Upper lobe of right lung (tissue), 1 donor: ENCODE data around the gene TAAR1. TPM values are rescaled to one million over a fixed set of nuclear protein-coding genes. Genes with fewer than 3 reads are reported as not detected.
A peak's percentile ranks its signal among the peaks of the same experiment; 100 is the strongest.
"Not testable (repeated sequence)": the region's sequence is repeated elsewhere in the genome, so short reads cannot be mapped to it uniquely, and the experiment has no call there.

Experiments used
- ATAC-seq: fragments of 200-7000 bp; cut with Tn5 transposase; one replicate; pipeline ENCODE4 v1.9.1; 2020; ENCODE audit warnings: mild to moderate bottlenecking, moderate library complexity
- DNase-seq: peaks from one replicate; pipeline ENCODE4 v3.0.0-alpha.2; 2020
- H3K27ac ChIP-seq: fragments of 200-600 bp; one replicate; pipeline ENCODE4 v1.8.0; 2022
- H3K27me3 ChIP-seq: fragments of 200-600 bp; one replicate; pipeline ENCODE4 v1.8.0; 2022; ENCODE audit warnings: mild to moderate bottlenecking
- H3K36me3 ChIP-seq: fragments of 200-600 bp; one replicate; pipeline ENCODE4 v1.8.0; 2022
- H3K4me1 ChIP-seq: fragments of 200-600 bp; one replicate; pipeline ENCODE4 v1.8.0; 2022
- H3K4me3 ChIP-seq: fragments of 200-600 bp; one replicate; pipeline ENCODE4 v1.8.0; 2022; ENCODE audit warnings: mild to moderate bottlenecking
- H3K9me3 ChIP-seq: fragments of 200-600 bp; one replicate; pipeline ENCODE4 v1.8.0; 2022
- intact Hi-C: fragments of 100-400 bp; cut with DNase I; formaldehyde crosslinking; loops from one replicate; pipeline ENCODE4 v1.11.0; 2022
- total RNA-seq: library from RNA; stranded (reverse); fragmentation: NEBNext Ultra II Directional; extraction: Animal tissue kit (Norgen Biotek cat#: 25700); gene quantifications from one replicate; pipeline ENCODE4 v1.2.1, GENCODE V29; 2021
- TF ChIP-seq, protein P1 (sequence below): fragments of 200-600 bp; IDR thresholded peaks from one replicate; pipeline ENCODE4 v1.8.0; 2022; ENCODE audit warnings: antibody characterized with exemption
- donor health status: DM: no; HTN: yes; CAD: no; lungs with severe emphysema.

Gene TAAR1
- total RNA-seq, 1 donor from 2014 or later, result not detected

DNA sequence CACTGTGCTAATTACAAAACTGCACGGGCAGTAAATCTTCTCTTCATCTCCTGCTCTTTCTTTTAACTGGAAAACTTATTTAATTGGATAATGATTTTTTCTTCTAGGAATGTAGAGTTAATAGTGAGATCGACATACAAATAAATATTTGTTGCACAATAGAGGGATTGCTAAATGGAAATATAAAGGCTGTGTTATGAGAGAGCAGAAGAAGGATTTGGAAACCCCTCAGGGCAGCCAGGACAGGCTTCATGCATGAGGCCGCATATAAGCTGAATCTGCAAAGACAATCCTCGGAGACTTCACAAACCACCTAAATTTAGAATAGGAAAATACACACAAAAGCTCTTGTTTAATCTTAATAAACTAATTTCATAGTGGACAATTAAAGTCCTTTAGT lies 2.9 kb upstream of the TAAR1 start:
- H3K4me1 ChIP-seq, result no peaks in the 10 kb centered on the region

DNA sequence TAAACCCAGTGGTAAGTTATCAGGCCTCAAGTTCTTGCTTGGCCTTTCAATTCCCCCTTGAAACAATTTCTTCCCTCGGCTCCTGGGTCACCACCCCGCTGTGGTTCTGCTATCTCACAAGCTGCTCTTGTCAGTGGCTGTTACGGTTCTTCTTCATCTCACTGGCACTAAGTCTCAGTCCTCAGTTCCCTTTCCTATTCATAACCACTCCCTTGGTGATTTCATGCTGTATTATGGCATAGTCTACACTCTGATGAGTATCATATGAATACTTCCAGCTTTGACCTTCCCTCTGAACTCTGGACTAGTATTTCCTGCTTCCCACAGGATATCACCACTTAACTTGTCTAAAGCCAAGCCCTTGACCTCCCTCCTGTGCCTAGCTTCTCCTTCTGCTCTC lies 7.9 kb downstream of the TAAR1 start:
- H3K36me3 ChIP-seq, result no peaks in the 10 kb centered on the region
- TF ChIP-seq, protein P1, sequence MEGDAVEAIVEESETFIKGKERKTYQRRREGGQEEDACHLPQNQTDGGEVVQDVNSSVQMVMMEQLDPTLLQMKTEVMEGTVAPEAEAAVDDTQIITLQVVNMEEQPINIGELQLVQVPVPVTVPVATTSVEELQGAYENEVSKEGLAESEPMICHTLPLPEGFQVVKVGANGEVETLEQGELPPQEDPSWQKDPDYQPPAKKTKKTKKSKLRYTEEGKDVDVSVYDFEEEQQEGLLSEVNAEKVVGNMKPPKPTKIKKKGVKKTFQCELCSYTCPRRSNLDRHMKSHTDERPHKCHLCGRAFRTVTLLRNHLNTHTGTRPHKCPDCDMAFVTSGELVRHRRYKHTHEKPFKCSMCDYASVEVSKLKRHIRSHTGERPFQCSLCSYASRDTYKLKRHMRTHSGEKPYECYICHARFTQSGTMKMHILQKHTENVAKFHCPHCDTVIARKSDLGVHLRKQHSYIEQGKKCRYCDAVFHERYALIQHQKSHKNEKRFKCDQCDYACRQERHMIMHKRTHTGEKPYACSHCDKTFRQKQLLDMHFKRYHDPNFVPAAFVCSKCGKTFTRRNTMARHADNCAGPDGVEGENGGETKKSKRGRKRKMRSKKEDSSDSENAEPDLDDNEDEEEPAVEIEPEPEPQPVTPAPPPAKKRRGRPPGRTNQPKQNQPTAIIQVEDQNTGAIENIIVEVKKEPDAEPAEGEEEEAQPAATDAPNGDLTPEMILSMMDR, result no peak
- intact Hi-C loops, result no loop called here
- no peaks in the 10 kb centered on the region for H3K9me3 ChIP-seq
- H3K27ac ChIP-seq, result no peak overlapping the region
- H3K4me1 ChIP-seq, result no peaks in the 10 kb centered on the region
- no peak for DNase-seq
- no peak overlapping the region for H3K4me3 ChIP-seq
- H3K27me3 ChIP-seq, result no peaks in the 10 kb centered on the region
- peak; percentile 93 for ATAC-seq

More for the DNA sequence above, 2.9 kb upstream of the TAAR1 start:
- TF ChIP-seq, protein P1, result no peak
- intact Hi-C loops, result no loop called here
- no peak for ATAC-seq
- Histone ChIP-seq H3K27me3 (no peaks in the 10 kb centered on the region), H3K27ac (no peak overlapping the region), H3K36me3 (no peaks in the 10 kb centered on the region), H3K4me3 (no peak overlapping the region), H3K9me3 (no peaks in the 10 kb centered on the region)
- no peak for DNase-seq

DNA sequence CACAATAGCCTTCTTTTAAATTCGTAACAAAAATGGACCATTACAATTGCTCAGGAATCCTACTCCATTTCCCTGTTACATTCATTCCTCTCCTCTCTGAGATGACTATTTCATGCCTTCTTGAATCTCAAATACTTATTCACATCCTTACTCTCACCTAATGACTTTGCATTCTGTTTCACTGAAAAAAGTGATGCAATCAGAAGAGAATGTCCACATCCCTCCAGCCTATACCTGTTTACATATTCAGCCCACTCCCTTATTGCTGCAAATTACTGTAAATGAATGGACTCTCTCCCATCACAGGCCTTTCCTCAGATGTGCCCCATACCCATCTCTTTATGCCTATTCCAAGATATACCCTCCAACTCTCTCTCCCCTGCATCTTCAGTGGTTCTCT lies 8.6 kb downstream of the TAAR1 start:
- TF ChIP-seq, protein P1, result no peak
- intact Hi-C loops, result no loop called here
- Histone ChIP-seq H3K27me3 (no peaks in the 10 kb centered on the region), H3K9me3 (no peaks in the 10 kb centered on the region), H3K4me1 (no peaks in the 10 kb centered on the region), H3K27ac (no peak overlapping the region), H3K36me3 (no peaks in the 10 kb centered on the region), H3K4me3 (no peak overlapping the region)
- ATAC-seq (no peak), DNase-seq (no peak)

DNA sequence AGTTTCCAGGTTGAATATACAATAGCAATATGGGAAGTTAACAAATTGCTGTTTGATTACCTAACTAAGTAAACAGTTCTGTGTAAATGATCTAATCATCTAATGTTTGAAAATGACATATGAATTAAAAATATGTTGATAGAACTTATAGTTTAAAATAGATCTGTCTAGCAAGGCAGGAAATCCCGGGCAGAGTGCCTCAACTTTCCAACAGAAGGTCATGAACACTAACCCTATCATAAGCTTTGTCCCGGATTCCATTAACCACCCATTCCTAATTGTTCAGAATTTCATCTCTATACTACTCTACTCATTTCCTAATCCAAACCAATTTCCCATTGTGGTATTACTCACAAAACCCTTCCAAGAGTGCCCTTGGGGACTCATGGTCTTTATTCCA lies 10.2 kb downstream of the TAAR1 start:
- DNase-seq (no peak), ATAC-seq (no peak)
- Histone ChIP-seq H3K9me3 (no peaks in the 10 kb centered on the region), H3K4me1 (no peaks in the 10 kb centered on the region), H3K4me3 (no peak overlapping the region), H3K36me3 (no peaks in the 10 kb centered on the region), H3K27ac (no peak overlapping the region), H3K27me3 (no peaks in the 10 kb centered on the region)
- TF ChIP-seq, protein P1, result no peak
- intact Hi-C loops, result no loop called here

- no peak overlapping the region for H3K4me3 ChIP-seq
- H3K27me3 ChIP-seq, result no peaks in the 10 kb centered on the region
- H3K36me3 ChIP-seq, result no peaks in the 10 kb centered on the region
- ATAC-seq (no peak), DNase-seq (no peak)
- no peak overlapping the region for H3K27ac ChIP-seq
- intact Hi-C loops, result no loop called here
- no peaks in the 10 kb centered on the region for H3K4me1 ChIP-seq
- TF ChIP-seq, protein P1, result no peak
- H3K9me3 ChIP-seq, result no peaks in the 10 kb centered on the region
These were observed 10.6 kb downstream of the TAAR1 start for GRCh38 chr6:132648356-132648755.

- TF ChIP-seq, protein P1, result no peak
- ATAC-seq (no peak), DNase-seq (no peak)
- no peak overlapping the region for H3K4me3 ChIP-seq
- H3K27ac ChIP-seq, result no peak overlapping the region
- H3K36me3 ChIP-seq, result no peaks in the 10 kb centered on the region
- H3K9me3 ChIP-seq, result no peaks in the 10 kb centered on the region
- intact Hi-C loops, result no loop called here
- H3K27me3 ChIP-seq, result no peaks in the 10 kb centered on the region
- no peaks in the 10 kb centered on the region for H3K4me1 ChIP-seq
These were observed 15.4 kb downstream of the TAAR1 start for GRCh38 chr6:132643547-132643946.

GRCh38 chr6:132637135-132637534 lies 21.8 kb downstream of the TAAR1 start:
- H3K9me3 ChIP-seq, ATAC-seq: not testable (repeated sequence)

DNA sequence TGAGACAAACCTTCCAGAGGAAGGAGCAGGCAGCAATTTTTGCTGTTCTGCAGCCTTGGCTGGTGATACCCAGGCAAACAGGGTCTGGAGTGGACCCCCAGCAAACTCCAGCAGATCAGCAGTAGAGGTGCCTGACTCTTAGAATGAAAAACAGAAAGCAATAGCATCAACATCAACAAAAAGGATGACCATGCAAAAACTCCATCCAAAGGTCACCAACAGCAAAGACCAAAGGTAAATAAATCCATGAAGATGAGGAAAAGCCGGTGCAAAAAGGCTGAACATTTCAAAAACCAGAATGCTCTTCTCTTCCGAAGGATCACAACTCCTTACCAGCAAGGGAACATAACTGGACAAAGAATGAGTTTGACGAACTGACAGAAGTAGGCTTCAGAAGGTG lies 23.1 kb downstream of the TAAR1 start:
- ATAC-seq, H3K27ac ChIP-seq, H3K36me3 ChIP-seq, DNase-seq, H3K4me1 ChIP-seq, H3K4me3 ChIP-seq, intact Hi-C loops, H3K27me3 ChIP-seq, H3K9me3 ChIP-seq: not testable (repeated sequence)

More at GRCh38 chr6:132637135-132637534, 21.8 kb downstream of the TAAR1 start:
- DNase-seq, H3K27ac ChIP-seq, H3K4me1 ChIP-seq, intact Hi-C loops, H3K4me3 ChIP-seq, H3K27me3 ChIP-seq, H3K36me3 ChIP-seq: not testable (repeated sequence)

DNA sequence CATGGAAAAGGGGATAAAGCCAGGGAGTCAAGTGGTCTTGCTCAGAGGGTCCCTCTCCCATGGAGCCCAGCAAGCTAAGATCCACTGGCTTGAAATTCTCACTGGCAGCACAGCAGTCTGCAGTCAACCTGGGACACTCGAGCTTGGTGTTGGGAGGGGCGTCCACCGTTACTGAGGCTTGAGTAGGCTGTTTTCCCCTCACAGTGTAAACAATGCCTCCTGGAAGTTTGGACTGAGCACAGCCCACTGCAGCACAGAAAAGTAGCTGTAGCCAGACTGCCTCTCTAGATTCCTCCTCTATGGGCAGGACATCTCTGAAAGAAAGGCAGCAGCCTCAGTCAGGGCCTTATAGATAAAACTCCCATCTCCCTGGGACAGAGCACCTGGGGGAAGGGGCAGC lies 23.7 kb downstream of the TAAR1 start:
- H3K4me1 ChIP-seq, intact Hi-C loops, ATAC-seq: not testable (repeated sequence)

More for the DNA sequence above, 23.7 kb downstream of the TAAR1 start:
- not testable (repeated sequence) for H3K36me3 ChIP-seq, H3K27me3 ChIP-seq, H3K4me3 ChIP-seq, H3K9me3 ChIP-seq, H3K27ac ChIP-seq, DNase-seq
